HG03196 (cell line): Measurements from ENCODE around the gene ELMO1.

Source experiments
- ATAC-seq: cut with Tn5 transposase; IDR thresholded peaks from one replicate; pipeline ENCODE4 v1.9.1; 2021; ENCODE audit not compliant: unreplicated experiment

ELMO1 gene

GRCh38 chr7:36820527-36821170, 628.0 kb downstream of the ELMO1 start:
- no peak for ATAC-seq

- ATAC-seq: no peak
Measured at GRCh38 chr7:36819639-36820038, 629.0 kb downstream of the ELMO1 start.

- ATAC-seq: no peak
Measured at GRCh38 chr7:36814311-36814710, 634.4 kb downstream of the ELMO1 start.

GRCh38 chr7:36811807-36812206, 636.9 kb downstream of the ELMO1 start:
- ATAC-seq: no peak

GRCh38 chr7:36810489-36810888, 638.2 kb downstream of the ELMO1 start:
- no peak for ATAC-seq

GRCh38 chr7:36810032-36810431, 638.6 kb downstream of the ELMO1 start:
- ATAC-seq: no peak

- no peak for ATAC-seq
Measured at GRCh38 chr7:36809510-36809909, 639.2 kb downstream of the ELMO1 start.

- ATAC-seq: no peak
Measured at GRCh38 chr7:36809086-36809485, 639.6 kb downstream of the ELMO1 start.

- no peak for ATAC-seq
Measured at GRCh38 chr7:36806891-36807290, 641.8 kb downstream of the ELMO1 start.
